Fibroblast of skin of right quadriceps (primary cell): ENCODE measurements around the gene IQCK.
A peak's percentile ranks its signal among the peaks of the same experiment; 100 is the strongest.

Source experiments
- DNase-seq: peaks from one replicate; pipeline ENCODE4 v3.0.0-alpha.2; 2013

Gene IQCK

GRCh38 chr16:19841184-19841583, 123.1 kb downstream of the IQCK start:
- no peak for DNase-seq

GRCh38 chr16:19842426-19843157, 124.5 kb downstream of the IQCK start:
- no peak for DNase-seq

- DNase-seq: peak; percentile 13
Measured at GRCh38 chr16:19843371-19843770, 125.3 kb downstream of the IQCK start.

GRCh38 chr16:19844945-19845641, 127.0 kb downstream of the IQCK start:
- DNase-seq: peak; percentile 75

GRCh38 chr16:19846436-19846835, 128.4 kb downstream of the IQCK start:
- no peak for DNase-seq

- DNase-seq: no peak
Measured at GRCh38 chr16:19848756-19849155, 130.7 kb downstream of the IQCK start.

- DNase-seq: no peak
Measured at GRCh38 chr16:19850131-19850817, 132.2 kb downstream of the IQCK start.

- no peak for DNase-seq
Measured at GRCh38 chr16:19851476-19851875, 133.4 kb downstream of the IQCK start.

GRCh38 chr16:19853132-19853741, 135.2 kb downstream of the IQCK start:
- no peak for DNase-seq

GRCh38 chr16:19853742-19854542, 135.9 kb downstream of the IQCK start:
- no peak for DNase-seq

- DNase-seq: no peak
Measured at GRCh38 chr16:19854543-19854876, 136.4 kb downstream of the IQCK start.

- no peak for DNase-seq
Measured at GRCh38 chr16:19856120-19856519, 138.0 kb downstream of the IQCK start.

- DNase-seq: no peak
Measured at GRCh38 chr16:19857593-19858339, 139.7 kb downstream of the IQCK start.

GRCh38 chr16:19858340-19859018, 140.4 kb downstream of the IQCK start:
- peak; percentile 7 for DNase-seq

GRCh38 chr16:19859166-19859565, 141.1 kb downstream of the IQCK start:
- no peak for DNase-seq

- DNase-seq: no peak
Measured at GRCh38 chr16:19859603-19860002, 141.5 kb downstream of the IQCK start.

GRCh38 chr16:19860166-19861041, 142.3 kb downstream of the IQCK start:
- peak; percentile 76 for DNase-seq

- no peak for DNase-seq
Measured at GRCh38 chr16:19861133-19861532, 143.1 kb downstream of the IQCK start.

- DNase-seq: no peak
Measured at GRCh38 chr16:19861811-19862327, 143.8 kb downstream of the IQCK start.

GRCh38 chr16:19863990-19864389, 145.9 kb downstream of the IQCK start:
- DNase-seq: no peak
